Ecto neural progenitor cell (in vitro differentiated cells): ENCODE measurements around the gene MLYCD.

Source experiments
- DNase-seq: peaks from one replicate; pipeline ENCODE4 v3.0.0-alpha.2; 2018; ENCODE audit warnings: low spot score

The MLYCD gene

DNA sequence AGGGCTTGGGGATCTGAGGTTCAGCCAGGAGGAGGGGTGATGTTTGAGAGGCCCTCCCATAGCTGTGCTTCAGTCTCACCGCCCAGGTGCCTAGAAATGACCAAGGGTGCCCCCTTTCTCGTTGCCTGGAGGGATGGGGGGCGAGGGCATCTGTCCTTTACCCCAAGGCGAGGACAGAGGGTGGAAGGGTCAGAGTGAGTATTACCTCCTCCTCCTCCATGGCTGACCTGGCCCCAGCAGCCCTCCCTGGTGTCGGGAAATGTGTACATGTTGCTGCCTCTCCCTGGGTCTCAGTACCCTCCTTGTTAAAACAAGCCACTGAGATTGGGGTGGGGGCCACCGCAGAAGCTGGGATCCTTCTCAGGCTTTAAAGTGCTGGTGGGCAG, 71.5 kb downstream of the MLYCD start:
- DNase-seq: no peak

DNA sequence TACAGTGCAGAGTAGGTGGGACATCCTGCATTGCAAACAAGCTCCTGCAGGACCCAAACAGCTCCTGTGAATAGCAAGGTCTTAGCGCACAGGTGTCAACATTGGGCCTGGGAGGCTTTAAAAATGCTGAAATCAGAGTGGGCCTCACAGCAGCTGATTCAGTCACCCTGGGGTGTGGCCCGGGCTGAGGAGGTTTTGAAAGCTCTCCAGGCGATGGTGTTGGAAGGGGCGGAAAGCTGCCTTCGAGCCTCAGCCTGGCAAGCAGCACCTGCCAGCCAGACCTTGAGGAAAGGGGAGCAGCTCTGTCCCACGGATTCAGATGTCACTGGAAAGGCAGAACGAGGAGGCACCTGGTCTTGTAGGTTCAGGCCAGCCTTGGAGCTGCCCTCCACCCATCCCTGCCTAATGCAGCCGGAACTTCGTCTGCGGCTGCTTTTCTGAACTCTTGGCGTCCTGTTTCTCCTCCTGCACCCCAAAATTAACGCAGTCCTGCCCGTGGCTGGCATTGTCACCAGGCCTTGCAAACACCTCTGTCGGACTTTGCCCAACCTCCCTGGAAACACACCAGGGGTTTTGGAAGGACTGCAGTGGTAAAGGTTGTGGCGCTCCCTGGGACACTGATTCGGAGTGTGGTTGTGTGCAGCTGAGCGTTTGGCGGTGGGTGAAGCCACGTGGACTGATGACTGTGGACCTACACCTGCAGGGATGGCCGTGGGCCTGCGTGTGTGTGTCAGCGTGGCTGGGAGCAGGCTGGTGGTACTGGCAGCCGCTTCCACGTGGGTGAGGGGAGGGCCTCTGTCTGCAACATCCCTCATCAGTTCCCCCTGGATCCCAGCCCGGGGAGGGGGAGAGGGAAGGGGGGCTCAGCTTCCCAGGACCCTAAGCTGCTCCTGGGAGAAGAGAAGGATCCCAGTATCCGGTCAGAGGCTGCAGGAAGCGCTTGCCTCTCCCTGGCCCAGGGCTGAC, 72.5 kb downstream of the MLYCD start:
- no peak for DNase-seq

DNA sequence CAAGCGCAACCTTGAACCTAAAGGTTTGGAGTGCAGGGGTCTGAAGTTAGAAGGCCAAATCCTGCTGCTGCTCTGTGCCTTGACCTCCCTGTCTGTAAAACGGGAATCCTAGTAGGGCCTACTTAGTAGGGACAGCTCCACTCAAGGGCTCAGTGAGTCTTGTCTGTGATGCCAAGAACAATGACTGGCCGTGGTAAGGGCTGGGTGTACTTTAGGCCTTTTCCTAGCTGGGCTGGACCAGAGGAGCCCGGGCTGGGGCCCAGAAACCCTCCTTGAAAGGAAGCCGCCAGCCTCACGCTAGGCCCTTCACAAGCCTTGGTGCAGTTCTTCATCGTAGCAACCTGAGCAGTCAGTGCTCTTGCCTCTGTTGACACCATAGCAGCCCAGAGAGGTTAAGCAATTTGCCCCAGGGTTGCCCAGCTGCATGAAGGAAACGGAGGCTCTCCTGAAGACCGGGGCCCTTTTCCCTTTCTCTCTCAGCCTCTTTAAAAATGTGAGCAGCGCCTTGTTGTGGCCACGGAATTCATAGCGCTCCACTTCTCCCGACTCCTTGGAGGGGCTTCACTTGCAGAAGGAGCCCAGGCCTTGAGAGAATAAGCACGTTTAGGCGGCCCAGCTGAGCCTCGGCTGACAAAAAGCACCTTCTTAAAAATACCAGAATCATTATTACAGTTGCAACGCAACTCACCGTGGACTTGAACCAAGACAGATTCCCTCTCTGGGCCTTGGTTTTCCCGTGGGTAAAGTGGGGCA, 73.5 kb downstream of the MLYCD start:
- DNase-seq: no peak

DNA sequence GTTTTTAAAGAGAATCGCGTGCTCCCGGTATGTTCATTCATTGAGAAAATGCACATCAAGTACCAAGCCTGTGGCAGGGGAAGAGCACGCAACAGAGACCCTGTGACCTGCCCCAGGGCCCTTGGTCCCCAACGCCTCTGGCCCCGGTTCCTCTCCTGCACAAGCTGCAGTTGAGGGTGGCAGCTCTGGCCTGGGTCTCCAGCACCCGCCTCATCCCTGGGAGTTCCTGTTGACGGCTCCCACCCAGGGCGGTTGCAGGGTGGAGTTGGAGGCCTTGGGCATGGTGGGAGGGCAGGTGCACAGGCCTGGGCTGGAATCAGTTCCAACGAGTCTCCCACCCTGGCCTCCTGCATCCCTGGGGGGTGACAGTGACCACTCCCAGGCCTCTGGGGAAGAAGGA, 74.2 kb downstream of the MLYCD start:
- DNase-seq: no peak

DNA sequence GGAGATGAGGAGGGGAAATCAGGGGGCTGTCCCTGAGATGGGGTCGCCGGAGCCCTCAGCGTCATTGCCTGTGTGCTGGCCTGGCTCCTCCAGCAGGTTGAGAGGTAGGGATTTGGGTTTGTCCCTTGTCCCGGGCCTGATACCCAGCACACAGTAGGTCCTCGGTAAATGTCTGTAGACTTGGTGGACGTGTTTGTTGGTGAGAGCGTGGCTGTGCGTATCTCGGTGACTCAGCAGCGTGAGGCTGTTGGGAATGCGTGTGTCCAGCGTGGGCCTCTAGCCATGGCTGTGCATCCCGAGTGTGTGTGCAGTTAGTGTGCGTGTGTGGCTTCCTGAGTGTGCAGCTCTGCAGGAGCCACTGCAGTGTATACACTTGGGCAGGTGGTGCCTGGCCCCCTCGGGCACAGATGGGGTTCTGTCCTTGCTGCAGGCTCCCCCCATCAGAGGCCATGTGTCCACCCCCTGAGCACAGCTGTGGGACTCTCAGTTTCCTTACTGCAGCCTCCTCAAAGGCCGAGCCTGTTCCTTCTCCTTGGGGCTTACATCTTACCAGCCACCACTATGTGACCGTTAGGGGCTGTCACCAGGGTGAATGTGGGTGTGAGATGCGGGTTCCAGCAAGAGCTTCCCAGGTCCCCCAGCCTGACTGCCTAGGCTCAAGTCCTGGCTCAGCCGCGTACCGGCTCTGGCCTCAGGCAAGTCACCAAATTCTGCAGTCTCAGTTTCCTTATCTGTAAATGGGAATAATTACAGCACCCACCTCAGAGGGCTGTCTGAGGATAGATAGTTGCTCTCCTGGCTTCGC, 74.9 kb downstream of the MLYCD start:
- no peak for DNase-seq

DNA sequence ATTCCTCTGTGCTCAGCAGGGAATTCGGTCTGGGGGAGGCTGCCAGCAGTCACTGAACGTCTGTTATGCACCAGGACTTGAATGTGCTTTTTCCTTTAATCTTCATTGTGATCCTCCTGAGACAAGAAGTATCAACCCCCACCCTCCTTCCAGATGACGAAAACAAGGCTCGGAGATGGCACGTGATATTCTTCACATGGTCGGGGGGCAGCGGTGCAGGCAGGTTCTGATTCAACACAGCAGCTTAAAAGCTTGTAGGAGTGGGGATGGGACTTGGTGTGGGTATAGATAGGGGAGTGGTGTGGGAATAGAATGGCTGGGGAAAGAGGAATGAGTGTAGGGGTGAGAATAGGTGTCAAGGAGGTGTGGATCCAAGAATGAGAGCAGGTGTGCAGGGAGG, 75.6 kb downstream of the MLYCD start:
- no peak for DNase-seq

DNA sequence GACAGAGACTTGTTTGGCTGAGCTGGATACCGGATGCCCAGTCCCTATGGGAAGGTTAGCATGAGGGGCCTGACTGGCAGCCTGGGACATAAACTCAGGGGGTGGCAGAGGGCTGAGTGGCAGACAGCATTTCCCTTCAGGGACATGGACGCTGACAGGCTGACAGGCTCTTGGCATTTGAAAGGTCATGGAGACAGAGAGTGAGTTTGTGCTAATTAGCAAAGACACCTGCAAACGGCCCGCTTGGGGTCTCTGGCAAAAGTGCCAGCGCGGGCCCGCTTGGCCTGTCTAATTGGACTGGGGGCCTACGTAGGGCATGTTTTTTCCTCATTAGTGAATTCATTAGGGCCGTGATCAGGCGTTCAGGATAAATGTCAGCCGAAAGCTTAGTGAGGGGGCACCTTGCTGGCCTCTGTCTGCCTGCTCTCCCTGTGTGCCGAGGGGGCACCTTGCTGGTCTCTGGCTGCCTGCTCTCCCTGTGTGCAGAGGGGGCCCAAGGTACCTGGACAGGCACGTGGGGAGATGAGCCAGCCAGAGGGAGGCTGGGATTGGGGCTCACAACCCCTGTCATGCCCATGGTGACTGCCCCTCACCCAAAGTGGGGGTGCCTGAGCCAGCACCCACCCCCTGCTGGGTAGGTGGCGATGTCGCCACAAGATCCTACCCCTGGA, 76.8 kb downstream of the MLYCD start:
- no peak for DNase-seq
